Rectal smooth muscle tissue (tissue), 1 donor: ENCODE data around the gene GLO1.

Experiments used
- H3K27ac ChIP-seq: one replicate; pipeline ENCODE4 v1.7.0; 2013; ENCODE audit warnings: low read depth, low read length, inconsistent platforms
- H3K27me3 ChIP-seq: one replicate; pipeline ENCODE4 v1.7.0; 2013; ENCODE audit warnings: low read length; ENCODE audit not compliant: control insufficient read depth, insufficient read depth
- H3K36me3 ChIP-seq: one replicate; pipeline ENCODE4 v1.7.0; 2013; ENCODE audit warnings: low read length; ENCODE audit not compliant: control insufficient read depth, insufficient read depth
- H3K4me1 ChIP-seq: one replicate; pipeline ENCODE4 v1.7.0; 2013; ENCODE audit warnings: low read length; ENCODE audit not compliant: control insufficient read depth, insufficient read depth
- H3K4me3 ChIP-seq: one replicate; pipeline ENCODE4 v1.7.0; 2013; ENCODE audit warnings: low read length
- H3K9ac ChIP-seq: one replicate; pipeline ENCODE4 v1.7.0; 2013; ENCODE audit warnings: low read length

The GLO1 gene

DNA sequence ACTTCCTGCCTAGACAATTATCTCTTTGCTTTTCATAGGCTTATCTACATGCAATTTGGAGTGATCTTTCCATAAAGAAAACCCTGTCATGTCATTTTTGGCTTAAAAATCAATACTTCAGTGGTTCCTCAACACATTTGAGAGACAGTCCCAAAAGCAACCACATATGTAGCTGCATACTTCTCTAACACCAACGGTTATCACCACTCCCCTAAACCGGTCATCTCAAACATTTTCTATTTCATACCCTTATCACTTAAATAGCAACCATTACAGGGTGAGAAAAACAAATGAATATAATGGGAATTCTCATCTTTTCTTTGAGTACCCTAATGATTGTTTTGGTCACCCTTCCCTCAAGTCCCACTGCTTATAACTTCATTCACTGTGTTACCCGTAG lies 5.1 kb downstream of the GLO1 start:
- no peak overlapping the region for H3K9ac ChIP-seq
- H3K27ac ChIP-seq = no peak overlapping the region
- H3K27me3 ChIP-seq = no peaks in the 10 kb centered on the region
- no peaks in the 10 kb centered on the region for H3K4me1 ChIP-seq
- no peaks in the 10 kb centered on the region for H3K36me3 ChIP-seq
- no peak overlapping the region for H3K4me3 ChIP-seq

DNA sequence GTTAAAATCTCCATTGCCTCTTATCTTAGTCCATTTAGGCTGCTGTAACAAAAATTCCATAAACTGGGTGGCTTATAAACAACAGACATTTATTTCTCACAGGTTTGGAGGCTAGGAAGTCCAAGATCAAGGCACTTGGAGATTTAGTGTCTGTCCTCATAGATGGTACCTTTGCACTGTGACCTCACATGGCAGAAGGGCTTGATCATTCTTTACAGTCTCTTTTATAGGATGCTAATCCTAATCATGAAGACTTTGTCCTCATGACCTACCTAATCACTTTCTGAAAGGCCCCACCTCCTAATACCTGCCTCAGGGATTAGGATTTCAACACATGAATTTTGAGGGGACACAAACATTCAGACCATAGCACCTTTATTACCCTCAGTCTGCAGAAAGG lies 6.6 kb downstream of the GLO1 start:
- H3K27ac ChIP-seq = no peak overlapping the region
- H3K27me3 ChIP-seq = no peaks in the 10 kb centered on the region
- no peak overlapping the region for H3K9ac ChIP-seq
- H3K4me3 ChIP-seq = no peak overlapping the region
- no peaks in the 10 kb centered on the region for H3K36me3 ChIP-seq
- H3K4me1 ChIP-seq = no peaks in the 10 kb centered on the region

- no peak overlapping the region for H3K9ac ChIP-seq
- H3K27me3 ChIP-seq = no peaks in the 10 kb centered on the region
- H3K27ac ChIP-seq = no peak overlapping the region
- no peaks in the 10 kb centered on the region for H3K4me1 ChIP-seq
- no peaks in the 10 kb centered on the region for H3K36me3 ChIP-seq
- no peak overlapping the region for H3K4me3 ChIP-seq
Observed at GRCh38 chr6:38695933-38696332, 7.0 kb downstream of the GLO1 start.

GRCh38 chr6:38695227-38695900 lies 7.6 kb downstream of the GLO1 start:
- Histone ChIP-seq H3K9ac (no peak overlapping the region), H3K36me3 (no peaks in the 10 kb centered on the region), H3K4me1 (no peaks in the 10 kb centered on the region), H3K4me3 (no peak overlapping the region), H3K27ac (no peak overlapping the region), H3K27me3 (no peaks in the 10 kb centered on the region)

DNA sequence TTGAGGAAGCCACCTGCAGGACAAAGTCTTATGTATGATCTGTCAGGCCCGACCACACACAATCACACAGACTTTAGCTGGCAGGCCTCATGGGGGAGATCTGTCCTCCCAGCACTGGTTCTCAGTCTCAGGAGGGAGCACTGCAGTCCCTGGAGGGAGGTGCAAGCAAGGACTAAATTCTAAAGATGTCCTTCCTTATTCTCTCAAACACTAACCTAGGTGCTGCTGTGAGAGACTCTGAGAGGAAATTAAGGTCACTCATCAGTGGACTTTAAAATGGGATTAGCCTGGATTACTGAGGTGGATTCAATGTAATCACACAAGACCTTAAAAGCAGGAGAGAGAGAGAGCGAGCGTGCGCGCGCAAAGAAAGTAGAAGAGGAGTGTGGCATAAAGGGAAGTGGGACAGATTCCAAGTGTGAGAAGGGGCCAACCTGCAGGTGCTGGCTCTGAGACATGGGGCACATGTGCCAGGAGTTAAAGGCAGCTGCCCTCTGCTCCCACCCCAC lies 14.3 kb downstream of the GLO1 start:
- Histone ChIP-seq H3K4me3 (no peak overlapping the region), H3K27ac (no peak overlapping the region), H3K9ac (no peak overlapping the region), H3K36me3 (peaks cover 3% of the 10 kb centered on the region), H3K27me3 (no peaks in the 10 kb centered on the region), H3K4me1 (no peaks in the 10 kb centered on the region)

DNA sequence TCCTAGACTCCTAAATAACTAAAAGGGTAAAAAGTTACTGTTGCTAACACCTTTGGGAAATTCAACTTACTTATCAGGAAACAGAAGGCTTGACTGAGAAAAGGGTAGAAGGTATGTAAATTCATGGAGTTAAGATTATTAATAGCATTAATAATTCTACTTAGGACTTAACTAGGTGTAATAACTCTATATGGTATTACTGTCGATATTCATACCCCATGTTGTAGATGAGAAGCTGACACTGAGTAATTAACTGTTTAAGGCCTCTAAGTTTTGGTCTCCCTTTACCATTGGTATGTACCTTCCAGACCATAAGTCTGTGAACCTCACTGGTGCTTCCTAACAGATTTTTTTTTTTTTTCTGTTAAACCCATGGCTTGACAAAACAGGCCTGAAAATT lies 15.4 kb downstream of the GLO1 start:
- Histone ChIP-seq H3K36me3 (peaks cover 3% of the 10 kb centered on the region), H3K4me3 (no peak overlapping the region), H3K27ac (no peak overlapping the region), H3K9ac (no peak overlapping the region), H3K4me1 (no peaks in the 10 kb centered on the region), H3K27me3 (no peaks in the 10 kb centered on the region)

DNA sequence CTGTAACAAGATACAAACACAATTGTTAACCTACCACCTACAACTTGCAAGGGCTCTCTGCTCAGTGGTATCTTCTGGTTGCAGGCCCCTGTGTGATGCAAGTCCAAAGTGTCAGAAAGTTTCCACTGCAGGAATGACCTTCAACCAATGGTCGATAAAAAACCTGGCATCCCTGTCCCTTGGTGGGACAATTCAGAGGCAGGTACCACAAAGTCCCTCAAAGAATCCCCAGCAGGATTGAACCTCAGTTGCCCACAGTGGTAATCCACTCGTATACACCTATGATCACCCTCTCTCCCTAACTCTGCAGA lies 15.9 kb downstream of the GLO1 start:
- no peak overlapping the region for H3K9ac ChIP-seq
- no peak overlapping the region for H3K4me3 ChIP-seq
- H3K4me1 ChIP-seq = no peaks in the 10 kb centered on the region
- no peak overlapping the region for H3K27ac ChIP-seq
- H3K36me3 ChIP-seq = peaks cover 3% of the 10 kb centered on the region
- H3K27me3 ChIP-seq = no peaks in the 10 kb centered on the region

- H3K4me3 ChIP-seq = no peak overlapping the region
- H3K27ac ChIP-seq = no peak overlapping the region
- H3K4me1 ChIP-seq = no peaks in the 10 kb centered on the region
- H3K27me3 ChIP-seq = no peaks in the 10 kb centered on the region
- H3K9ac ChIP-seq = no peak overlapping the region
- H3K36me3 ChIP-seq = peaks cover 3% of the 10 kb centered on the region
Observed at GRCh38 chr6:38686270-38687042, 16.5 kb downstream of the GLO1 start.

GRCh38 chr6:38684904-38685303 lies 18.0 kb downstream of the GLO1 start:
- Histone ChIP-seq H3K4me1 (no peaks in the 10 kb centered on the region), H3K36me3 (peaks cover 3% of the 10 kb centered on the region), H3K27me3 (no peaks in the 10 kb centered on the region), H3K27ac (no peak overlapping the region), H3K9ac (no peak overlapping the region), H3K4me3 (no peak overlapping the region)

GRCh38 chr6:38684237-38684636 lies 18.7 kb downstream of the GLO1 start:
- Histone ChIP-seq H3K9ac (no peak overlapping the region), H3K4me3 (no peak overlapping the region), H3K4me1 (no peaks in the 10 kb centered on the region), H3K27ac (no peak overlapping the region), H3K27me3 (no peaks in the 10 kb centered on the region), H3K36me3 (peaks cover 3% of the 10 kb centered on the region)

- Histone ChIP-seq H3K36me3 (peaks cover 3% of the 10 kb centered on the region), H3K4me1 (no peaks in the 10 kb centered on the region), H3K27ac (no peak overlapping the region), H3K9ac (no peak overlapping the region), H3K27me3 (no peaks in the 10 kb centered on the region), H3K4me3 (no peak overlapping the region)
Observed at GRCh38 chr6:38681850-38682249, 21.1 kb downstream of the GLO1 start.

DNA sequence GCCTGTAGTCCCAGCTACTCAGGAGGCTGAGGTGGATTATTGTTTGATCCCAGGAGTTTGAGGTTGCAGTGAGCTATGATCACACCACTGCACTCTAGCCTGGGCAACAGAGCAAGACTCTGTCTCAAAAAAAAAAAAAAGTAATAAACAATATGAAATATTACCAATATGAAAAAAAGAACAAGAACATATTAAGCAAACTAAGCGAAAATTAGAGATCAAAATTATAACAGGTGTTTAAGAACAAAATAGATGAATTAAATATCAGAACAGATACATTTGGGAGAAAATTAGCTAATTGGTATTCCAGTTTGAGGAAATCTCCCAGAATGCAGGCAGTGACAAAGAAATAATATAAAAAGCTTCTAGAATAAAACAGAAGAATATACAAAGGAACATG lies 23.3 kb downstream of the GLO1 start:
- H3K9ac ChIP-seq = no peak overlapping the region
- no peaks in the 10 kb centered on the region for H3K27me3 ChIP-seq
- H3K27ac ChIP-seq = no peak overlapping the region
- no peak overlapping the region for H3K4me3 ChIP-seq
- peaks cover 5% of the 10 kb centered on the region for H3K36me3 ChIP-seq
- no peaks in the 10 kb centered on the region for H3K4me1 ChIP-seq
